GM06990 (cell line): ENCODE measurements around the gene CCNF.
"Not testable (repeated sequence)": the region's sequence is repeated elsewhere in the genome, so short reads cannot be mapped to it uniquely, and the experiment has no call there.

Experiments
- DNase-seq: peaks from one replicate; pipeline ENCODE4 v3.0.0-alpha.2; 2011; ENCODE audit not compliant: insufficient read length; ENCODE audit errors: extremely low read depth
- H3K27me3 ChIP-seq: replicated peaks from 2 replicates; pipeline ENCODE4 v1.6.0; 2011; ENCODE audit warnings: low read length; ENCODE audit not compliant: control insufficient read depth, insufficient read depth
- H3K36me3 ChIP-seq: 2 replicates; pipeline ENCODE4 v1.5.1; 2011; ENCODE audit warnings: low read length; ENCODE audit not compliant: control insufficient read depth, insufficient read depth
- H3K4me3 ChIP-seq: replicated peaks from 2 replicates; pipeline ENCODE4 v1.5.1; 2011; ENCODE audit warnings: low read depth, mild to moderate bottlenecking, control low read depth, low read length
- CTCF ChIP-seq: IDR thresholded peaks from 2 replicates; pipeline ENCODE4 v1.5.1; 2011; ENCODE audit warnings: low read length, control low read depth, mild to moderate bottlenecking, inconsistent platforms; ENCODE audit not compliant: insufficient read depth, poor library complexity, severe bottlenecking

Gene CCNF

GRCh38 chr16:2477327-2477726, 48.1 kb downstream of the CCNF start:
- H3K36me3 ChIP-seq: no peaks in the 10 kb centered on the region
- DNase-seq: no peak
- no peaks in the 10 kb centered on the region; the same call in 1 of the 2 replicates for H3K27me3 ChIP-seq
- no peak overlapping the region for H3K4me3 ChIP-seq
- TF ChIP-seq CTCF: no peak

DNA sequence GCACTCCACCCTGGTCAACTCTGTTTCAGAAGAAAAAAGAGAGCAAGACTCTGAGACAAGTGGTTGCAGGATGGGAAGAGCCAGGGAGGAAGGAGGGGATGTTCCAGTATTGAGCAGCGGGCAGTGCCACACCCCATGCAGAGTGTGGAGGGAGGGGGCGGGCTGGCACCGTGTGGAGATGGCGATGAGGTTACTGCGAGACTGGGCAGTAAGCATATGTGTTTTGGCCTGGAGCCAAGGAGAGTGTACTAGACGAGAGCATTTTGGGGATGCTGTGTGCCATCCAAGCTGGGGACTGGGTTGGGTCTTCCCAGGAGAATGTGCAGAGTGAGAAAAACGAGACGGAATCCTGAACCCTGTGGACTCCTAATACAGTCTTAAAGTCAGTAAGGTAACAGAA, 49.0 kb downstream of the CCNF start:
- no peak for DNase-seq
- H3K36me3 ChIP-seq: no peaks in the 10 kb centered on the region

GRCh38 chr16:2479996-2480395, 50.7 kb downstream of the CCNF start:
- not testable (repeated sequence) for DNase-seq, H3K36me3 ChIP-seq, H3K27me3 ChIP-seq, H3K4me3 ChIP-seq

More for the DNA sequence above, 49.0 kb downstream of the CCNF start:
- TF ChIP-seq CTCF: no peak
- H3K27me3 ChIP-seq: no peaks in the 10 kb centered on the region; the same call in 1 of the 2 replicates
- no peak overlapping the region for H3K4me3 ChIP-seq

GRCh38 chr16:2480948-2481347, 51.7 kb downstream of the CCNF start:
- H3K36me3 ChIP-seq: no peaks in the 10 kb centered on the region
- H3K27me3 ChIP-seq: no peaks in the 10 kb centered on the region
- no peak for TF ChIP-seq CTCF
- DNase-seq: no peak
- no peak overlapping the region for H3K4me3 ChIP-seq

GRCh38 chr16:2481676-2482075, 52.4 kb downstream of the CCNF start:
- DNase-seq: no peak
- no peak for TF ChIP-seq CTCF
- H3K27me3 ChIP-seq: no peaks in the 10 kb centered on the region
- H3K36me3 ChIP-seq: no peaks in the 10 kb centered on the region
- no peak overlapping the region for H3K4me3 ChIP-seq

DNA sequence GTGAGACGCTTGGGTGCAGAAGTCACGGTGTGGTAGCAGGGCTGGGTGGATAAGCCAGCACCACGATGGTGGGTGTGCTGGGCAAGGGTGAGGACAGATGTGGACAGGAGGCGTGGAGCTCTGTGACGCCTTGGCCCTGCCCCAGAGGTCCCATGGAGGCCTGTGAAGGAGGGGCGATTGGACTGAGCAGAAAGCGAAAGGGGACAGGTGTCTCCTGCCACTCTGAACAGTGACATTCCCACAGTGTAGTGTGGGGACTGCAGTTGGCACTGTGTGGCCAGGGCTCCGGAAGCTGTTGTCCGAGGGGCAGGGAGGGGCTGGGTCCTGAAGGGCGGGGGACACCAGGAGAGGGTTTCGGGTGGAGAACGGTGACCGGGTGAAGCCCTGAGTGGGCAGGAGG, 53.0 kb downstream of the CCNF start:
- no peak for TF ChIP-seq CTCF
- DNase-seq: no peak
- no peaks in the 10 kb centered on the region for H3K27me3 ChIP-seq

More for the DNA sequence above, 53.0 kb downstream of the CCNF start:
- Histone ChIP-seq H3K4me3 (no peak overlapping the region), H3K36me3 (no peaks in the 10 kb centered on the region)
